ENCODE data around the gene NCKAP5. TPM values are rescaled to one million over a fixed set of nuclear protein-coding genes. Genes with fewer than 3 reads are reported as not detected.
"Not testable (repeated sequence)": the region's sequence is repeated elsewhere in the genome, so short reads cannot be mapped to it uniquely, and the experiment has no call there.

The NCKAP5 gene
- total and polyA plus RNA-seq, 7 experiments from 2014 or later, result 0.12 TPM; not detected in 6

DNA sequence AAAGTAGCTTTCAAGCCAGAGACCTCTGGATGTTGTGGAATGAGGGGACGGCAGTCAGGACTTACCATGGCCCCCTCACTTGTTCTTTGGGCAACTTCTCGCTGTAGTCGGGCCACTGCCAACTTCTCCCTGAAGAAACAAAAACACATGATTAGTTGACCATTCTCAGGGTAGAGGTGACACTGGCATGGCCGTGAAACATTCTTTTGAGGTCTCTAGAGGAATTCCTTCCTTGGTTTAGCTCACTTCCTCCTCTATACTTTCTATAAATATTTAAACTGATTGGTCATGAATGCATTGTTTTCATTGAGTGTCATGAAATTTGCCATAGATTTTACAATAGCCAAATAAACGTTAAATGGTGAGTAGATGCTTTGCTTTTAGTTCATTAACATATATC, 354.6 kb downstream of the NCKAP5 start:
- Mint-ChIP-seq H3K36me3 (no peaks in the 10 kb centered on the region), H3K4me1 (no peaks in the 10 kb centered on the region), H3K27me3 (peaks cover 0 to 3% (median 0%) of the 10 kb centered on the region in 5 donors), H3K4me3 (no peak overlapping the region), H3K27ac (no peak overlapping the region), H3K9me3 (peaks cover 0 to 22% (median 8%) of the 10 kb centered on the region in 11 donors)
- Histone ChIP-seq H3K27me3 (ENCODE audit: control insufficient read depth in 2 of 2, insufficient read depth in 2 of 2, low read length in 2 of 2) (no peaks in the 10 kb centered on the region), H3K4me1 (ENCODE audit: control insufficient read depth in 2 of 2, insufficient read depth in 2 of 2, low read length in 2 of 2) (no peaks in the 10 kb centered on the region), H3K27ac (ENCODE audit: low read depth, low read length) (no peak overlapping the region), H3K9me3 (ENCODE audit: control insufficient read depth in 2 of 3, low read length in 3 of 3) (no peaks in the 10 kb centered on the region), H3K36me3 (ENCODE audit: control insufficient read depth in 2 of 3, insufficient read depth in 3 of 3, low read length in 3 of 3) (no peaks in the 10 kb centered on the region), H3K4me3 (ENCODE audit: low read length) (no peak overlapping the region)
- intact Hi-C loops (cut with micrococcal nuclease), result no loop called here
- ATAC-seq, result no peak
- no peak for DNase-seq
- ChIA-PET POLR2A (no interaction called here), CTCF (no interaction called here)

DNA sequence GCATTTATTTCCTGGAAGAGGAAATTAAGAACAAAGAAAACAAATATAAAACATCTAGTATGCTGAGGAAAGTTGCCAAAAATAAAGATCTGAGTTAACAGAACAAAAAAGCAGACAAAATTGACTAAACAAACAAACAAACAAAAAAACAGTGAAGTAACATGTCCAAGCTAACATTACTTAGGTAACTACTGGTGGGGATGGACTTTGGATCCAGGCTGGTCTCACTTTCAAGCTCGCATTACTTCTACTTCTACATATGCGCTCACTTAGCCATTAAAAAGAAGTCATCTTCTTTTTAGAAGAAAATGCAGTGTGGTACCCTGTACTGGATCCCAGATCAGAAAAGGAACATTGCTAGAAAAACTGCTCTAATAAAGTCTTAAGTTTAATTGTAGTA, 358.9 kb downstream of the NCKAP5 start:
- Mint-ChIP-seq H3K4me1 (no peaks in the 10 kb centered on the region), H3K36me3 (no peaks in the 10 kb centered on the region), H3K9me3 (peaks cover 0 to 25% (median 13%) of the 10 kb centered on the region in 11 donors), H3K27ac (no peak overlapping the region), H3K27me3 (no peaks in the 10 kb centered on the region), H3K4me3 (no peak overlapping the region)
- Histone ChIP-seq H3K27ac (ENCODE audit: low read depth, low read length) (no peak overlapping the region), H3K4me1 (ENCODE audit: control insufficient read depth in 2 of 2, insufficient read depth in 2 of 2, low read length in 2 of 2) (no peaks in the 10 kb centered on the region), H3K27me3 (ENCODE audit: control insufficient read depth in 2 of 2, insufficient read depth in 2 of 2, low read length in 2 of 2) (no peaks in the 10 kb centered on the region), H3K4me3 (ENCODE audit: low read length) (no peak overlapping the region), H3K36me3 (ENCODE audit: control insufficient read depth in 2 of 3, insufficient read depth in 3 of 3, low read length in 3 of 3) (no peaks in the 10 kb centered on the region), H3K9me3 (ENCODE audit: control insufficient read depth in 2 of 3, low read length in 3 of 3) (no peaks in the 10 kb centered on the region)
- CTCF ChIA-PET, result no interaction called here
- POLR2A ChIA-PET, result no interaction called here
- no peak for ATAC-seq
- no peak for DNase-seq
- intact Hi-C loops (cut with micrococcal nuclease), result no loop called here

DNA sequence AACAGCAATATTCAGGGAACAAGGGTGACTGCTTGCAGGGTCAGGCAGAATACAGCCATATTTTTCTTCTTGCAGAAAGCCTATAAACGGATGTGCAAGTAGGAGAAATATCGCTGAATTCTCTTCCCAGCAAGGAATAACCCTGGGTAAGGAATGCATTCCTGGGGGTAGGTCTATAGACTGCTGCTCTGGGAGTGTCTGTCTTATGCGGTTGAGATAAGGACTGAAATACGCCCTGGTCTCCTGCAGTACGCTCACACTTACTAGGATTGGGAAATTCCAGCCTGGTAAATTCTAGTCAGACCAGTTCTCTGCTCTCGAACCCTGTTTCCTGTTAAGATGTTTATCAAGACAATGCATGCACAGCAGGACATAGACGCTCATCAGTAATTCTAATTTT, 361.6 kb downstream of the NCKAP5 start:
- H3K27me3 Mint-ChIP-seq; H3K27ac ChIP-seq (ENCODE audit: low read depth, low read length); H3K9me3 ChIP-seq (ENCODE audit: control insufficient read depth in 2 of 3, low read length in 3 of 3); H3K4me1 Mint-ChIP-seq; H3K27ac Mint-ChIP-seq; H3K4me1 ChIP-seq (ENCODE audit: control insufficient read depth in 2 of 2, insufficient read depth in 2 of 2, low read length in 2 of 2); intact Hi-C loops (cut with micrococcal nuclease); H3K36me3 ChIP-seq (ENCODE audit: control insufficient read depth in 2 of 3, insufficient read depth in 3 of 3, low read length in 3 of 3); DNase-seq; H3K4me3 Mint-ChIP-seq; CTCF ChIA-PET; H3K27me3 ChIP-seq (ENCODE audit: control insufficient read depth in 2 of 2, insufficient read depth in 2 of 2, low read length in 2 of 2); H3K36me3 Mint-ChIP-seq; ATAC-seq; POLR2A ChIA-PET; H3K4me3 ChIP-seq (ENCODE audit: low read length): not testable (repeated sequence)
- peaks cover 0 to 26% (median 15%) of the 10 kb centered on the region in 11 donors for H3K9me3 Mint-ChIP-seq

DNA sequence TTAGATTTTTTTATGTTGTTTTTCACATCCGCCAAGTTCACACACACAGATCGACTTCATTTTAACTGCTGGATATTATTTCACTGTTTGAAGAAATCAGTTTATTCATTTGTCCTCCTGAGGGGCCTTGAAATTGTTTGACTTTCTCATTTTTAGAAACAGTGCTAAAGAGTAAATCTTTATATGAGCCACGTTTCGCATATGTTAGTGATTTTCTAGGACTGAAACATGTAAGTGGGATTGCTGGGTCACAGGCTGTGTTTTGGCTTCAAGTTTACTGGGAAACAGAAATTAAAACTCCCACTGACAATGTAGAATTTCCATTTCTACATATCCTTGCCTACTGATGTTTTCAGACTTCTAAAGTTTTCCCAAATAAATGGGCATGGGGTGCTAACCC, 363.8 kb downstream of the NCKAP5 start:
- H3K9me3 Mint-ChIP-seq, result peaks cover 0 to 36% (median 20%) of the 10 kb centered on the region in 11 donors
- ChIA-PET POLR2A (no interaction called here), CTCF (no interaction called here)
- no peak overlapping the region for H3K27ac Mint-ChIP-seq
- H3K4me1 ChIP-seq (ENCODE audit: control insufficient read depth in 2 of 2, insufficient read depth in 2 of 2, low read length in 2 of 2), result no peaks in the 10 kb centered on the region
- H3K36me3 Mint-ChIP-seq, result no peaks in the 10 kb centered on the region
- H3K27ac ChIP-seq (ENCODE audit: low read depth, low read length), result no peak overlapping the region
- DNase-seq (no peak), ATAC-seq (no peak)
- H3K4me3 Mint-ChIP-seq, result no peak overlapping the region
- no peaks in the 10 kb centered on the region for H3K27me3 ChIP-seq (ENCODE audit: control insufficient read depth in 2 of 2, insufficient read depth in 2 of 2, low read length in 2 of 2)
- no peak overlapping the region for H3K4me3 ChIP-seq (ENCODE audit: low read length)
- intact Hi-C loops (cut with micrococcal nuclease), result no loop called here
- H3K9me3 ChIP-seq (ENCODE audit: control insufficient read depth in 2 of 3, low read length in 3 of 3), result no peaks in the 10 kb centered on the region
- no peaks in the 10 kb centered on the region for H3K27me3 Mint-ChIP-seq
- no peaks in the 10 kb centered on the region for H3K4me1 Mint-ChIP-seq
- no peaks in the 10 kb centered on the region for H3K36me3 ChIP-seq (ENCODE audit: control insufficient read depth in 2 of 3, insufficient read depth in 3 of 3, low read length in 3 of 3)

DNA sequence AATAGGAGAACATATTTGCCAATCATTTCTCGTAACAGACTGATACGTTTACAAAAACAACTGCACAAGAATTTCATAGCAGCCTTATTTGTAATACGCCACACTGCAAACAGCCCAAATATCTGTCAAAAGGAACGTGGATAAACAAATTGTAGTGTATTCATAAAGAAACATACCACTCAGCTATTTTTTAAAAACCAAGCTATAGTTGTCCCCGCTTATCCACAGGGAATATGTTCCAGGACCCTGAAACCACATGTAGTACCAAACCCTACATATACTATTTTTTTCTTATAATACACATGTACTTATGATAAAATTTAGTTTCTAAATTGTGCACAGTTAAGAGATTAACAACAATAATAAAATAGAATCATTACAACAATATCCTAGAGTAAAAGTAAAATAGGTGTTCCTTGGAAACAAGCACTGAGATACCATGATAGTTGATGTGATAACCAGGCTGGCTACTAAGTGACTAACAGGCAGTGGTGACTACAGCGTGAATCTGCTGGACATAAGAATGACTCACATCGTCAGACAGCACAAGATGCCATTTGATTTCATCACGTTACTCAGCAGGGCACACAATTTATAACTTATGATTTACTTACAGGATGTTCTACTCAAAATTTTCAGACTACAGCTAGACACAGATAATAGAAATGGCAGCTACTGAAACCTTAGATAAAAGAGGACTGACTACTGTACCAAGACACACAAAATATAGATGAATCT, 367.4 kb downstream of the NCKAP5 start:
- ChIA-PET CTCF (no interaction called here), POLR2A (no interaction called here)
- H3K36me3 ChIP-seq (ENCODE audit: control insufficient read depth in 2 of 3, insufficient read depth in 3 of 3, low read length in 3 of 3), result no peaks in the 10 kb centered on the region
- H3K9me3 ChIP-seq (ENCODE audit: control insufficient read depth in 2 of 3, low read length in 3 of 3), result no peaks in the 10 kb centered on the region
- Mint-ChIP-seq H3K4me1 (no peaks in the 10 kb centered on the region), H3K4me3 (no peak overlapping the region), H3K27me3 (no peaks in the 10 kb centered on the region), H3K9me3 (peaks cover 2 to 32% (median 13%) of the 10 kb centered on the region in 11 donors), H3K36me3 (peaks cover 0 to 5% (median 0%) of the 10 kb centered on the region in 5 donors), H3K27ac (no peak overlapping the region)
- no peak for DNase-seq
- H3K4me1 ChIP-seq (ENCODE audit: control insufficient read depth in 2 of 2, insufficient read depth in 2 of 2, low read length in 2 of 2), result no peaks in the 10 kb centered on the region
- H3K27ac ChIP-seq (ENCODE audit: low read depth, low read length), result no peak overlapping the region
- H3K27me3 ChIP-seq (ENCODE audit: control insufficient read depth in 2 of 2, insufficient read depth in 2 of 2, low read length in 2 of 2), result no peaks in the 10 kb centered on the region
- no peak for ATAC-seq
- intact Hi-C loops (cut with micrococcal nuclease), result no loop called here
- no peak overlapping the region for H3K4me3 ChIP-seq (ENCODE audit: low read length)

DNA sequence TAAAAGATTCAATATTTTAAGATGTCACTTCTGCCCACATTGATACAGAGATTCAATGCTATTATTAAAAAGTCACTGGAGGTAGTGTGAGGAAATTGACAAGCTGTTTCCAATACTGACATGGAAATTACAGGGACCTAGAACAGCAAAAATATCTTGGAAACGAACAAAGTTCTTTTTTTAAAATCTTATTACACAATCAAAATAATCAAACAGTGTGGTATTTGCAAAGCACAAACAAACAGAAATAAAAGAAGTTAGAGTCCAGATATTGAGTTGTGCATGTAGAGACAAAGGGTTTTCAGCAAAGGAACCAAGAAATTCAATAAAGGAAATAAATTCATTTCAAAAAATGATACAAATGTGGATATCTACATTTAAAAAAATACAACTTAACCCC, 369.6 kb downstream of the NCKAP5 start:
- intact Hi-C loops (cut with micrococcal nuclease), result no loop called here
- ChIA-PET CTCF (no interaction called here), POLR2A (no interaction called here)
- no peaks in the 10 kb centered on the region for H3K36me3 ChIP-seq (ENCODE audit: control insufficient read depth in 2 of 3, insufficient read depth in 3 of 3, low read length in 3 of 3)
- H3K27ac ChIP-seq (ENCODE audit: low read depth, low read length), result no peak overlapping the region
- no peak overlapping the region for H3K27ac Mint-ChIP-seq
- DNase-seq (no peak), ATAC-seq (no peak)
- peaks cover 4 to 29% (median 11%) of the 10 kb centered on the region in 11 donors for H3K9me3 Mint-ChIP-seq
- H3K27me3 Mint-ChIP-seq, result no peaks in the 10 kb centered on the region
- H3K4me3 ChIP-seq (ENCODE audit: low read length), result no peak overlapping the region
- no peak overlapping the region for H3K4me3 Mint-ChIP-seq
- H3K27me3 ChIP-seq (ENCODE audit: control insufficient read depth in 2 of 2, insufficient read depth in 2 of 2, low read length in 2 of 2), result no peaks in the 10 kb centered on the region
- H3K36me3 Mint-ChIP-seq, result peaks cover 0 to 5% (median 0%) of the 10 kb centered on the region in 5 donors
- H3K4me1 Mint-ChIP-seq, result no peaks in the 10 kb centered on the region
- H3K9me3 ChIP-seq (ENCODE audit: control insufficient read depth in 2 of 3, low read length in 3 of 3), result no peaks in the 10 kb centered on the region
- no peaks in the 10 kb centered on the region for H3K4me1 ChIP-seq (ENCODE audit: control insufficient read depth in 2 of 2, insufficient read depth in 2 of 2, low read length in 2 of 2)

DNA sequence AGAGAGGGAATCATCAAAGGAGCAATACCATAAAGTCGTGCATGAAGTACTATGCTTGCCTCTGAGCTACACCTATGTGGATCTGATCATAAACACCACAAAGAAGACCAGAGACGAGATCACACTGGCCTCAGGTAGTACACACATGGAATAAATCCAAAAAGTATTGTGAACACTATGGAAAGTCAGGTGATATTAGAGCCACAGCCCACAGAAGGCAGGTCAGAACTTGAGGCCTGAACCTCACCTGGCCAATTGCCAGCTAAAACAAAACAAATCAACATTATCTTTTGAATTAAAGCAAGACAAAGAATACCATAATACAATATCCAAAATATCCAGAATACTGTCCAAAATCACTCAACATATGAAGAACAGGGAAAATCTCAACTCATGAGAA, 371.1 kb downstream of the NCKAP5 start:
- no peaks in the 10 kb centered on the region for H3K27me3 Mint-ChIP-seq
- H3K4me3 Mint-ChIP-seq, result no peak overlapping the region
- DNase-seq (no peak), ATAC-seq (no peak)
- no peak overlapping the region for H3K27ac ChIP-seq (ENCODE audit: low read depth, low read length)
- H3K4me1 Mint-ChIP-seq, result no peaks in the 10 kb centered on the region
- intact Hi-C loops (cut with micrococcal nuclease), result no loop called here
- peaks cover 3 to 38% (median 8%) of the 10 kb centered on the region in 11 donors for H3K9me3 Mint-ChIP-seq
- H3K27ac Mint-ChIP-seq, result no peak overlapping the region
- no peaks in the 10 kb centered on the region for H3K36me3 ChIP-seq (ENCODE audit: control insufficient read depth in 2 of 3, insufficient read depth in 3 of 3, low read length in 3 of 3)
- H3K4me1 ChIP-seq (ENCODE audit: control insufficient read depth in 2 of 2, insufficient read depth in 2 of 2, low read length in 2 of 2), result no peaks in the 10 kb centered on the region
- no peak overlapping the region for H3K4me3 ChIP-seq (ENCODE audit: low read length)
- POLR2A ChIA-PET, result no interaction called here
- H3K9me3 ChIP-seq (ENCODE audit: control insufficient read depth in 2 of 3, low read length in 3 of 3), result no peaks in the 10 kb centered on the region
- H3K36me3 Mint-ChIP-seq, result peaks cover 0 to 5% (median 0%) of the 10 kb centered on the region in 5 donors
- CTCF ChIA-PET, result no interaction called here
- no peaks in the 10 kb centered on the region for H3K27me3 ChIP-seq (ENCODE audit: control insufficient read depth in 2 of 2, insufficient read depth in 2 of 2, low read length in 2 of 2)

Data from naive thymus-derived CD4-positive, alpha-beta T cell (primary cell).